PC-9 (cell line): ENCODE results near the gene MICAL2.

Experiments
- CTCF ChIP-seq: fragments of 200-600 bp; sonication (generic); conservative IDR thresholded peaks from 2 replicates; pipeline ENCODE4 v1.6.1; 2017; ENCODE audit warnings: mixed run types, antibody characterized with exemption, mild to moderate bottlenecking, moderate library complexity
- EZH2 ChIP-seq: fragments of 200-600 bp; sonication (generic); IDR thresholded peaks from 2 replicates; pipeline ENCODE4 v1.8.0; 2017; ENCODE audit warnings: antibody characterized with exemption, low read depth

GRCh38 chr11:12144330-12145174 is 34.2 kb downstream of the MICAL2 start:
- TF ChIP-seq EZH2 (no peak), CTCF (no peak)
